ENCODE results near the gene LANCL2.

DNA sequence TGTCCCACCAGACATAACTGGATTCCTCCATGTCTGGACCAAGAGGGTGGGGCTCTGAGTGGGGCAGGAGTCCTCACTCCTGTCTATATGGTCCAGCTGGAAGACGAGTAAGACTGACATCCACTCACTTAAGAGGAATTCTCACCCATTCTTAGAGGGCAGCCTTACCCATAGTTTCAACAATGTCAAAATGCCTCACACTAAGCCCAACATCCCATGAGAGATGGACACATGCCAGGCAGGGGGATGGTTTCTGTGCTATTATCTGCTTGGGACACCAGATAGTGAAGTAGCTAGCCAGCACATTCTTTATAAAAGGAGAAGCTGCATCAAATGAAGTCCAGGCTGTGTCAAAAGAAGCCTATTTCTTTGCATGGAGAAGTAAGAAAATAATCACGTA, 4.7 kb upstream of the LANCL2 start:
- TF ChIP-seq MEIS2 (IDR thresholded peaks at IDR 0.05; ENCODE audit: partially characterized antibody) (no peak), BRCA1 (IDR thresholded peaks at IDR 0.05) (no peak), BRCA1 (CRISPR knock-in tag; IDR thresholded peaks at IDR 0.05) (no peak), TBP (optimal IDR thresholded peaks at IDR 0.05; ENCODE audit: low read depth, low read length) (no peak)
